GM18498 (cell line): ENCODE results near the gene CNNM3.
"Not testable (repeated sequence)": the region's sequence is repeated elsewhere in the genome, so short reads cannot be mapped to it uniquely, and the experiment has no call there.

Experiments used
- ATAC-seq: cut with Tn5 transposase; IDR thresholded peaks from one replicate; pipeline ENCODE4 v1.9.1; 2021; ENCODE audit warnings: mild to moderate bottlenecking, moderate library complexity; ENCODE audit not compliant: unreplicated experiment

CNNM3 gene

GRCh38 chr2:96860065-96861029 is 44.3 kb downstream of the CNNM3 start:
- ATAC-seq: no peak

- no peak for ATAC-seq
These were observed 45.0 kb downstream of the CNNM3 start for GRCh38 chr2:96861074-96861473.

- not testable (repeated sequence) for ATAC-seq
These were observed 47.0 kb downstream of the CNNM3 start for GRCh38 chr2:96863056-96863455.

- ATAC-seq: no peak
These were observed 47.7 kb downstream of the CNNM3 start for GRCh38 chr2:96863575-96864342.

GRCh38 chr2:96864343-96865091 is 48.4 kb downstream of the CNNM3 start:
- no peak for ATAC-seq

GRCh38 chr2:96865654-96866053 is 49.6 kb downstream of the CNNM3 start:
- no peak for ATAC-seq

GRCh38 chr2:96866149-96866548 is 50.1 kb downstream of the CNNM3 start:
- ATAC-seq: no peak

- ATAC-seq: no peak
These were observed 50.5 kb downstream of the CNNM3 start for GRCh38 chr2:96866586-96866985.

GRCh38 chr2:96866986-96867755 is 51.1 kb downstream of the CNNM3 start:
- no peak for ATAC-seq

- ATAC-seq: peak; percentile 16
These were observed 51.9 kb downstream of the CNNM3 start for GRCh38 chr2:96867756-96868554.

GRCh38 chr2:96868555-96869280 is 52.6 kb downstream of the CNNM3 start:
- peak; percentile 53 for ATAC-seq

- ATAC-seq: no peak
These were observed 53.3 kb downstream of the CNNM3 start for GRCh38 chr2:96869281-96869821.

GRCh38 chr2:96869822-96870625 is 54.0 kb downstream of the CNNM3 start, which contains the start of gene SEMA4C:
Gene SEMA4C, minus strand, starts transcription at chr2:96870080. Its CDS starts 2,194 bp downstream, at chr2:96867886.
- no peak for ATAC-seq

GRCh38 chr2:96870626-96871255 is 54.7 kb downstream of the CNNM3 start:
- no peak for ATAC-seq

GRCh38 chr2:96872591-96873349 is 56.7 kb downstream of the CNNM3 start:
- no peak for ATAC-seq

GRCh38 chr2:96873651-96874096 is 57.6 kb downstream of the CNNM3 start:
- ATAC-seq: no peak
